Peyer's patch (tissue), 4 donors: ENCODE measurements around the gene CEP128. TPM values are rescaled to one million over a fixed set of nuclear protein-coding genes. Genes with fewer than 3 reads are reported as not detected.

Experiments used
- DNase-seq, 3 donors: peaks; one replicate each; pipeline ENCODE4 v3.0.0-alpha.2; 2017 to 2019
- H3K27ac ChIP-seq, 4 donors: fragments of 200-600 bp; sonication (generic); one replicate each; pipeline ENCODE4 v1.5.1; 2016 to 2019
- H3K27me3 ChIP-seq, 2 donors: fragments of 200-600 bp; sonication (generic); one replicate each; pipeline ENCODE4 v1.5.1; 2019
- H3K36me3 ChIP-seq, 3 donors: fragments of 200-600 bp; sonication (generic); one replicate each; pipeline ENCODE4 v1.5.1; 2016 to 2019
- H3K4me1 ChIP-seq, 4 donors: fragments of 200-600 bp; sonication (generic); one replicate each; pipeline ENCODE4 v1.5.1; 2016 to 2019
- H3K4me3 ChIP-seq, 4 donors: fragments of 200-600 bp; sonication (generic); 1 replicate in 3 of 4; 2 replicates in 1 of 4; pipeline ENCODE4 v1.5.1; 2016 to 2019; ENCODE audit warnings: mild to moderate bottlenecking in 1 of 4
- H3K9me3 ChIP-seq, 4 donors: fragments of 200-600 bp; sonication (generic); one replicate each; pipeline ENCODE4 v1.5.1; 2016 to 2019; ENCODE audit warnings: mild to moderate bottlenecking in 1 of 4
- CTCF ChIP-seq, 6 experiments: fragments of 450-650 bp in 4 of 6; fragments of 200-600 bp in 2 of 6; sonication (generic) in 1 of 6; IDR thresholded peaks; one replicate each; pipeline ENCODE4 v1.5.1; 2017 to 2019; ENCODE audit warnings: antibody characterized with exemption in 6 of 6, mild to moderate bottlenecking in 3 of 6, moderate library complexity in 1 of 6
- POLR2A ChIP-seq, 2 donors: fragments of 450-650 bp; IDR thresholded peaks; one replicate each; pipeline ENCODE4 v1.5.1; 2017; ENCODE audit warnings: antibody characterized with exemption in 2 of 2, mild to moderate bottlenecking in 2 of 2, moderate library complexity in 2 of 2
- total RNA-seq, 4 donors: library from RNA; depleted of rRNA; stranded (reverse); fragments of >200 nt; gene quantifications; one replicate each; pipeline ENCODE4 v1.1.0, GENCODE V29; 2016

CEP128 gene
- total RNA-seq, 4 donors from 2014 or later, result 5.9 to 51.2 (median 6.7) TPM

- no peak for TF ChIP-seq CTCF (IDR thresholded peaks at IDR 0.05)
- Histone ChIP-seq H3K4me3 (no peak overlapping the region), H3K4me1 (no peaks in the 10 kb centered on the region), H3K27ac (no peak overlapping the region), H3K27me3 (no peaks in the 10 kb centered on the region), H3K36me3 (no peaks in the 10 kb centered on the region), H3K9me3 (no peaks in the 10 kb centered on the region)
- DNase-seq, result no peak
Measured at GRCh38 chr14:80901260-80901659, 40.3 kb downstream of the CEP128 start.

DNA sequence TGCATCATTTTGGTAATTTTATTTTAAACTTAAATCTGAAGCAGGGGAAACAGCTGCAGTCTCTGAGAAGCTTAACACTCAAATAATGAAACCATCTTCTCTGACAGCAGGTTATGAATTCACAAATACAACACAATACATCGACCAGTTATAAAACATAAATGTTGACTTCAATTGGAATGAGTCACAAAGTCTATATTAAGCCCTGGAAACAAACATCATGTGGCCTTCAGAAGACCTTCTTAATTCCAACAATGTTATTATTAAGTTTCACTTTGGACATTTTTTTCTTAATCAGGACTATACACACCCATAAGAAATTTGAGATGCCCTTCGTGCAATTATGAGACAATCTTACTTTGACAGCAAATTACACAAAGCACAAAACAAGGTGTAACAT lies 68.9 kb downstream of the CEP128 start:
- Histone ChIP-seq H3K36me3 (no peaks in the 10 kb centered on the region), H3K4me1 (no peaks in the 10 kb centered on the region), H3K27ac (no peak overlapping the region), H3K9me3 (peaks cover 0 to 9% (median 0%) of the 10 kb centered on the region in 4 donors), H3K4me3 (no peak overlapping the region), H3K27me3 (no peaks in the 10 kb centered on the region)
- no peak for DNase-seq
- TF ChIP-seq POLR2A (IDR thresholded peaks at IDR 0.05), result no peak
- no peak for TF ChIP-seq CTCF (IDR thresholded peaks at IDR 0.05)

DNA sequence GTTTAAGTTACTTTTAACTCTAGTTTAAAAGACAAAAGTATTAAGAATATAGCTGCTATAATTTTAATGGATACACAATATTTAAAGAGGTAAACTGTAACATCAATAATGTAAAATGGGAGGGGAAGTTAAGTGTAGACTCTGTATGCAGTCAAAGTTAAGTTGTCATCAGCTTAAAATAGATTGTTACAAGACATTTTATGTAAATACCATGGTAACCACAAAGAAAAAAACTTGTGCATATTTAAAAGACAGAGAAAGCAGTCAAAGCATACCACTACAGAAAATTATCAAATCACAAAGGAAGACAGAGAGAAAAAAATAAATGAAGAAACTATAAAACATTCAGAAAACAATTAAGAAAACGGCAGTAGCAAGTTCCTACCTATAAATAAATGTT lies 73.3 kb downstream of the CEP128 start:
- no peaks in the 10 kb centered on the region for H3K36me3 ChIP-seq
- H3K9me3 ChIP-seq, result peaks cover 0 to 9% (median 0%) of the 10 kb centered on the region in 4 donors
- H3K4me1 ChIP-seq, result no peaks in the 10 kb centered on the region
- H3K27me3 ChIP-seq, result no peaks in the 10 kb centered on the region
- DNase-seq, result no peak
- H3K4me3 ChIP-seq, result no peak overlapping the region
- TF ChIP-seq POLR2A (IDR thresholded peaks at IDR 0.05) (no peak), CTCF (IDR thresholded peaks at IDR 0.05) (no peak)
- H3K27ac ChIP-seq, result no peak overlapping the region

GRCh38 chr14:80867798-80868197 lies 73.7 kb downstream of the CEP128 start:
- TF ChIP-seq POLR2A (IDR thresholded peaks at IDR 0.05), result no peak
- no peak for TF ChIP-seq CTCF (IDR thresholded peaks at IDR 0.05)
- DNase-seq, result no peak

DNA sequence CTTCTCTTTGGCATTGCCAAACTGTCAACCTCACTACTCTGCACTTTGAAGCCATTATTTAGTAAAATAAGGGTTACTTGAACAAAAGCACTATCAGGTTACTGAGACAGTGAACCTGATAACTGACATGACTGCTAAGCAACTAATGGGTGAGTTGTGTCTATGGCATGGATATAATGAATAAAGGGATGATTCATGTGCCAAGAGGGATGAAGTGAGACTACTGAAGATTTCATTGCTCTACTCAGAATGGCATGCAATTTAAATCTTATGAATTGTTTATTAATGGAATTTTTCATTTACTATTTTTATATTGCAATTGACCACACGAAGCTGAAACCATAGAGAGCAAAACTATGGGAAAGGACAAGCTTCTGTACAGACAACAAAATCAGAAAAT lies 74.4 kb downstream of the CEP128 start:
- peaks cover 0 to 9% (median 0%) of the 10 kb centered on the region in 4 donors for H3K9me3 ChIP-seq
- H3K4me3 ChIP-seq, result no peak overlapping the region
- H3K4me1 ChIP-seq, result no peaks in the 10 kb centered on the region
- TF ChIP-seq POLR2A (IDR thresholded peaks at IDR 0.05) (no peak), CTCF (IDR thresholded peaks at IDR 0.05) (no peak)
- no peak overlapping the region for H3K27ac ChIP-seq
- no peak for DNase-seq
- H3K27me3 ChIP-seq, result no peaks in the 10 kb centered on the region
- H3K36me3 ChIP-seq, result no peaks in the 10 kb centered on the region

More at GRCh38 chr14:80867798-80868197, 73.7 kb downstream of the CEP128 start:
- H3K27me3 ChIP-seq, result no peaks in the 10 kb centered on the region
- peaks cover 0 to 9% (median 0%) of the 10 kb centered on the region in 4 donors for H3K9me3 ChIP-seq
- H3K36me3 ChIP-seq, result no peaks in the 10 kb centered on the region
- no peak overlapping the region for H3K4me3 ChIP-seq
- no peaks in the 10 kb centered on the region for H3K4me1 ChIP-seq
- no peak overlapping the region for H3K27ac ChIP-seq

DNA sequence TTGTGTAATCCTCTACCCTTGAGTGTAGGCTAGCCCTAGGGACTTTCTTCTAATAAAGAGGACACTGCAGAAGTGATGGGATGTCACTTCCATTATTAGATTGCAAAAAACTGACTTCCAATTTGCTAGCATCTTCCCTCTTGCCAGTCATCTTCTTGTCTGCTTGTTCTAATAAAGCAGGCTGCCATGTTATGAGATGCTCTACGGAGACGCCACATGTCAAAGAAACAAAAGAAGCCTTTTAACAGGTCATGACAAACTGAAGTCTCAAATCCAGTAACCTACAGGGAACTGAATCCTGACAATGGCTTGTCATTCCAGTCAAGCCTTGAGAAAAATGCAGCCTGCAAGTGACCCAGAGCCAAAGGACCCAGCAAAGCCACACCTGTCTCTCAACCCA lies 76.0 kb downstream of the CEP128 start:
- no peak overlapping the region for H3K4me3 ChIP-seq
- H3K4me1 ChIP-seq, result no peaks in the 10 kb centered on the region
- no peaks in the 10 kb centered on the region for H3K36me3 ChIP-seq
- TF ChIP-seq POLR2A (IDR thresholded peaks at IDR 0.05), result no peak
- no peak for TF ChIP-seq CTCF (IDR thresholded peaks at IDR 0.05)
- H3K27me3 ChIP-seq, result no peaks in the 10 kb centered on the region
- H3K27ac ChIP-seq, result no peak overlapping the region
- no peak for DNase-seq
- H3K9me3 ChIP-seq, result peaks cover 0 to 9% (median 0%) of the 10 kb centered on the region in 4 donors
